22Rv1 (cell line): ENCODE results near the gene UBQLN1.

Experiments
- H3K27ac ChIP-seq: fragments of 450-650 bp; 2 replicates; pipeline ENCODE4 v1.5.1; 2017
- ZFX ChIP-seq: fragments of 450-650 bp; IDR thresholded peaks from 2 replicates; pipeline ENCODE4 v1.6.1; 2017; ENCODE audit warnings: antibody characterized with exemption, borderline replicate concordance
- TF ChIP-seq, protein P1 (sequence below): fragments of 450-650 bp; IDR thresholded peaks from 2 replicates; pipeline ENCODE4 v1.5.1; 2017; ENCODE audit warnings: mild to moderate bottlenecking

UBQLN1 gene

DNA sequence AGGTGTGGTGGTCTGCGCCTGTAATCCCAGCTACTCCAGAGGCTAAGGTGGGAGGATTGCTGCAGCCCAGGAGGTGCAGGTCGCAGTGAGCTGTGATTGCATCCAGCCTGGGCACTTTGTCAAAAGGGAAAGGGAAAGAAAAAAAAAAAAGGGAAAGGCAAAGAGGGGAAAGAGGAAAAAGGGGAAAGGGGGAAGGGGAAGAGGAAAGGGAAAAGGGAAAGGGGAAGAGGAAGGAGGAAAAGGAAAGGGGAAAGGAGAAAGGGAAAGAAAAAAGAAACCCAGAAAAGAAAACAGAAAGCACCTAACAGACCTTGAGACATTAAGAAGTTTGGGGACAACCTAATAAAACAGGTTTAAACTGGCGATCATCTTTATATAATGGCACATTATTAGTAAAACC, 44.8 kb downstream of the UBQLN1 start:
- TF ChIP-seq ZFX, result no peak
- TF ChIP-seq, protein P1, sequence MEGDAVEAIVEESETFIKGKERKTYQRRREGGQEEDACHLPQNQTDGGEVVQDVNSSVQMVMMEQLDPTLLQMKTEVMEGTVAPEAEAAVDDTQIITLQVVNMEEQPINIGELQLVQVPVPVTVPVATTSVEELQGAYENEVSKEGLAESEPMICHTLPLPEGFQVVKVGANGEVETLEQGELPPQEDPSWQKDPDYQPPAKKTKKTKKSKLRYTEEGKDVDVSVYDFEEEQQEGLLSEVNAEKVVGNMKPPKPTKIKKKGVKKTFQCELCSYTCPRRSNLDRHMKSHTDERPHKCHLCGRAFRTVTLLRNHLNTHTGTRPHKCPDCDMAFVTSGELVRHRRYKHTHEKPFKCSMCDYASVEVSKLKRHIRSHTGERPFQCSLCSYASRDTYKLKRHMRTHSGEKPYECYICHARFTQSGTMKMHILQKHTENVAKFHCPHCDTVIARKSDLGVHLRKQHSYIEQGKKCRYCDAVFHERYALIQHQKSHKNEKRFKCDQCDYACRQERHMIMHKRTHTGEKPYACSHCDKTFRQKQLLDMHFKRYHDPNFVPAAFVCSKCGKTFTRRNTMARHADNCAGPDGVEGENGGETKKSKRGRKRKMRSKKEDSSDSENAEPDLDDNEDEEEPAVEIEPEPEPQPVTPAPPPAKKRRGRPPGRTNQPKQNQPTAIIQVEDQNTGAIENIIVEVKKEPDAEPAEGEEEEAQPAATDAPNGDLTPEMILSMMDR, result no peak
- H3K27ac ChIP-seq, result no peak overlapping the region

GRCh38 chr9:83656952-83657351, 50.8 kb downstream of the UBQLN1 start:
- no peak for TF ChIP-seq ZFX
- TF ChIP-seq, protein P1, result no peak
- H3K27ac ChIP-seq, result no peak overlapping the region

DNA sequence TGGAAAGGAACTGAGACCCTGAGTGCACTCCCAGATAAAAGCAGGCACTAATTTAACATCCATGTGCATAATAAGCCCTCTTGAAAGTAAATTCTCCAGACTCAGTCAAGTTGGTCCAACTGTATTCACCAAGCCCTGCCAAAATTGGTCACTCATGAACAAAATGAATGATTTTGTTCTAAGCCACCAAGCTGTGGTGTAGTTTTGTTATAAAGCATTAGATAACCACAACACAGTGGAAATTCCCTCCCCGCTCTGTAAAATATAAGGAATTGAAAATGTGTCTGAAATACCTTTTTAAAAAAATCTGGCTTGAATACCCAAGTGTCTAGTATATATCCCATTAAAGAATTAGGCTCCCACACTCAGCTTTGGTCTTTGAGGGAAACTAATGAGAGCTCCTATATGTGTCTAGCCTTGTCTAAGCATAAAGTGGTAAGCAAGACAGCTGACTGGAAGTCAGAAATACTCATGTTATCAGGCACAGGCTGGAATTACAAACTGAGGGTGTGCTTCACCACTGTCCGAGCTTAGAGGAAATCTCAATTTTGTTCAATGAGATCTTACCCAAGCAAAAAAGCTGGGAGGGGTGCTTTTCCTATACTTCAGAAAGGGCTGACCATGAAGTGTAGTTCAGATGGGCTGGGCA, 51.6 kb downstream of the UBQLN1 start:
- TF ChIP-seq ZFX, result no peak
- TF ChIP-seq, protein P1, result no peak
- no peak overlapping the region for H3K27ac ChIP-seq

DNA sequence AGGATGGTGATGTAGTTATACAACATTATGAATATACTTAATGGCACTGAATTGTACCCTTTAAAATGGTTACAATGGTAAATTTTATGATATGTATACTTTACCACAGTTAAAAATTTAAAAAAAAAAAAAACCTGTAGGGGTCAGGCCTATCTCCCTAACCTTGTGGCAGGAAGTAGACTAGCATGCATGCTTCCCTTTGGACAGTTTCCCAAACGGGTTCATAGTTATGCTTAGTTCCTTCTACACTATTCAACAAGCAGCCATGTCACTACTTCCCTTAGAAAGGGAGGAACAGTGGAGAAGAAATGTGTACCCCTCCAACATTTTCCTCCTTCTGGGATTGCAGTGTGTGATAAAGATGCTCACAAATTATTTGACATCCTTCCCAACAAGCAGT, 52.3 kb downstream of the UBQLN1 start:
- TF ChIP-seq, protein P1, result no peak
- no peak for TF ChIP-seq ZFX
- H3K27ac ChIP-seq, result no peak overlapping the region

- no peak overlapping the region for H3K27ac ChIP-seq
- TF ChIP-seq, protein P1, result no peak
- TF ChIP-seq ZFX, result no peak
Observed at GRCh38 chr9:83652433-83652832, 55.3 kb downstream of the UBQLN1 start.

- no peak overlapping the region for H3K27ac ChIP-seq
- no peak for TF ChIP-seq ZFX
- TF ChIP-seq, protein P1, result no peak
Observed at GRCh38 chr9:83651558-83651957, 56.2 kb downstream of the UBQLN1 start.

GRCh38 chr9:83649515-83649914, 58.2 kb downstream of the UBQLN1 start:
- TF ChIP-seq ZFX, result no peak
- TF ChIP-seq, protein P1, result no peak
- no peak overlapping the region for H3K27ac ChIP-seq
